Activated naive CD4-positive, alpha-beta T cell treated with anti-CD3 and anti-CD28 coated beads, Interleukin-2, amount 50 U/mL, for 72 hours (primary cell): ENCODE data around the gene CREG2. TPM values are rescaled to one million over a fixed set of nuclear protein-coding genes. Genes with fewer than 3 reads are reported as not detected.

ENCODE experiments used
- ATAC-seq, 2 donors: fragments of 150-1000 bp; cut with Tn5 transposase; 2 replicates each; pipeline ENCODE4 v1.10.0; 2021; ENCODE audit warnings: mild to moderate bottlenecking in 2 of 2, moderate library complexity in 2 of 2
- DNase-seq, 2 donors: peaks; one replicate each; pipeline ENCODE4 v3.0.0; 2021 to 2022; ENCODE audit warnings: low spot score in 2 of 2
- H3K27ac Mint-ChIP-seq, 2 donors: one replicate each; pipeline ENCODE4 v1.8.0; 2022; ENCODE audit warnings: mild to moderate bottlenecking in 2 of 2, mixed read lengths in 2 of 2
- H3K36me3 Mint-ChIP-seq, 2 donors: one replicate each; pipeline ENCODE4 v1.8.0; 2022; ENCODE audit warnings: mixed read lengths in 2 of 2
- H3K9me3 Mint-ChIP-seq, 2 donors: one replicate each; pipeline ENCODE4 v1.8.0; 2022; ENCODE audit warnings: mixed read lengths in 2 of 2
- total RNA-seq, 2 donors: library from RNA; stranded (reverse); gene quantifications; one replicate each; pipeline ENCODE4 v1.2.3, GENCODE V29; 2022

The CREG2 gene
- total RNA-seq, 2 donors from 2014 or later = not detected

- ATAC-seq = no peak
- no peaks in the 10 kb centered on the region for H3K9me3 Mint-ChIP-seq
- no peaks in the 10 kb centered on the region for H3K36me3 Mint-ChIP-seq
- no peak overlapping the region for H3K27ac Mint-ChIP-seq
- DNase-seq = no peak
Measured at GRCh38 chr2:101415220-101415619, 27.9 kb upstream of the CREG2 start.

GRCh38 chr2:101412092-101412694 lies 24.9 kb upstream of the CREG2 start:
- ATAC-seq = no peak
- H3K9me3 Mint-ChIP-seq = no peaks in the 10 kb centered on the region
- no peak overlapping the region for H3K27ac Mint-ChIP-seq
- no peak for DNase-seq
- no peaks in the 10 kb centered on the region for H3K36me3 Mint-ChIP-seq

- Mint-ChIP-seq H3K36me3 (no peaks in the 10 kb centered on the region), H3K27ac (no peak overlapping the region), H3K9me3 (no peaks in the 10 kb centered on the region)
- DNase-seq (no peak), ATAC-seq (no peak)
Measured at GRCh38 chr2:101410746-101411145, 23.4 kb upstream of the CREG2 start.

GRCh38 chr2:101410114-101410513 lies 22.8 kb upstream of the CREG2 start:
- Mint-ChIP-seq H3K9me3 (no peaks in the 10 kb centered on the region), H3K36me3 (no peaks in the 10 kb centered on the region), H3K27ac (no peak overlapping the region)
- no peak for DNase-seq
- ATAC-seq = no peak

- no peaks in the 10 kb centered on the region for H3K36me3 Mint-ChIP-seq
- H3K27ac Mint-ChIP-seq = no peak overlapping the region
- DNase-seq (no peak), ATAC-seq (no peak)
- no peaks in the 10 kb centered on the region for H3K9me3 Mint-ChIP-seq
Measured at GRCh38 chr2:101409699-101410098, 22.4 kb upstream of the CREG2 start.

GRCh38 chr2:101408925-101409324 lies 21.6 kb upstream of the CREG2 start:
- no peak for DNase-seq
- ATAC-seq = no peak
- Mint-ChIP-seq H3K27ac (peak overlapping the region in 1 of 2 donors; percentile 53), H3K9me3 (no peaks in the 10 kb centered on the region), H3K36me3 (no peaks in the 10 kb centered on the region)

GRCh38 chr2:101405351-101405899 lies 18.1 kb upstream of the CREG2 start:
- no peak for DNase-seq
- Mint-ChIP-seq H3K27ac (no peak overlapping the region), H3K36me3 (no peaks in the 10 kb centered on the region), H3K9me3 (no peaks in the 10 kb centered on the region)
- ATAC-seq = no peak

- Mint-ChIP-seq H3K27ac (no peak overlapping the region), H3K9me3 (no peaks in the 10 kb centered on the region), H3K36me3 (no peaks in the 10 kb centered on the region)
- ATAC-seq (no peak), DNase-seq (no peak)
Measured at GRCh38 chr2:101403745-101404144, 16.4 kb upstream of the CREG2 start.

GRCh38 chr2:101402630-101403029 lies 15.3 kb upstream of the CREG2 start:
- Mint-ChIP-seq H3K36me3 (no peaks in the 10 kb centered on the region), H3K27ac (no peak overlapping the region), H3K9me3 (no peaks in the 10 kb centered on the region)
- DNase-seq (no peak), ATAC-seq (peak in 1 of 2 donors; percentile 66)

- H3K27ac Mint-ChIP-seq = no peak overlapping the region
- H3K36me3 Mint-ChIP-seq = no peaks in the 10 kb centered on the region
- DNase-seq (no peak), ATAC-seq (no peak)
- H3K9me3 Mint-ChIP-seq = no peaks in the 10 kb centered on the region
Measured at GRCh38 chr2:101401906-101402305, 14.6 kb upstream of the CREG2 start.

GRCh38 chr2:101401326-101401665 lies 14.0 kb upstream of the CREG2 start:
- Mint-ChIP-seq H3K36me3 (peaks cover 0 to 1% of the 10 kb centered on the region in 2 donors), H3K27ac (no peak overlapping the region), H3K9me3 (no peaks in the 10 kb centered on the region)
- ATAC-seq (no peak), DNase-seq (no peak)

GRCh38 chr2:101400506-101401325 lies 13.4 kb upstream of the CREG2 start:
- ATAC-seq (no peak), DNase-seq (no peak)
- H3K27ac Mint-ChIP-seq = no peak overlapping the region
- H3K36me3 Mint-ChIP-seq = peaks cover 0 to 7% of the 10 kb centered on the region in 2 donors
- H3K9me3 Mint-ChIP-seq = no peaks in the 10 kb centered on the region

- DNase-seq = no peak
- Mint-ChIP-seq H3K9me3 (no peaks in the 10 kb centered on the region), H3K36me3 (peaks cover 0 to 8% of the 10 kb centered on the region in 2 donors), H3K27ac (no peak overlapping the region)
- ATAC-seq = no peak
Measured at GRCh38 chr2:101400048-101400447, 12.7 kb upstream of the CREG2 start.

GRCh38 chr2:101399021-101399799 lies 11.9 kb upstream of the CREG2 start:
- Mint-ChIP-seq H3K36me3 (peaks cover 0 to 8% of the 10 kb centered on the region in 2 donors), H3K9me3 (no peaks in the 10 kb centered on the region), H3K27ac (no peak overlapping the region)
- no peak for ATAC-seq
- no peak for DNase-seq

GRCh38 chr2:101398116-101398821 lies 11.0 kb upstream of the CREG2 start:
- peak in 1 of 2 donors; percentile 65 for ATAC-seq
- no peak for DNase-seq
- peaks cover 0 to 8% of the 10 kb centered on the region in 2 donors for H3K36me3 Mint-ChIP-seq
- no peaks in the 10 kb centered on the region for H3K9me3 Mint-ChIP-seq
- no peak overlapping the region for H3K27ac Mint-ChIP-seq

GRCh38 chr2:101396316-101396717 lies 9.0 kb upstream of the CREG2 start:
- DNase-seq (no peak), ATAC-seq (peak in 1 of 2 donors; percentile 24)
- Mint-ChIP-seq H3K36me3 (peaks cover 0 to 8% of the 10 kb centered on the region in 2 donors), H3K9me3 (no peaks in the 10 kb centered on the region), H3K27ac (no peak overlapping the region)
